ENCODE data around the gene AGBL4.

AGBL4 gene

GRCh38 chr1:48730164-48730910 is 1293.4 kb downstream of the AGBL4 start:
- CTCF ChIA-PET = no interaction called here
- H3K27ac ChIP-seq = no peak overlapping the region
- no peak for TF ChIP-seq CTCF (conservative IDR thresholded peaks at IDR 0.05; ENCODE audit: low read depth)
- no peak for DNase-seq (ENCODE audit: low spot score)
- POLR2A ChIA-PET (ENCODE audit: low non-redundant PET) = no interaction called here

- no peak for DNase-seq (ENCODE audit: low spot score)
- H3K27ac ChIP-seq = no peak overlapping the region
- POLR2A ChIA-PET (ENCODE audit: low non-redundant PET) = no interaction called here
- CTCF ChIA-PET = no interaction called here
- TF ChIP-seq CTCF (conservative IDR thresholded peaks at IDR 0.05; ENCODE audit: low read depth) = no peak
Observed at GRCh38 chr1:48728584-48728983, 1295.2 kb downstream of the AGBL4 start.

GRCh38 chr1:48726557-48727215 is 1297.1 kb downstream of the AGBL4 start:
- no peak for DNase-seq (ENCODE audit: low spot score)
- ChIA-PET CTCF (no interaction called here), POLR2A (ENCODE audit: low non-redundant PET) (no interaction called here)
- TF ChIP-seq CTCF (conservative IDR thresholded peaks at IDR 0.05; ENCODE audit: low read depth) = no peak
- H3K27ac ChIP-seq = no peak overlapping the region

GRCh38 chr1:48726139-48726538 is 1297.6 kb downstream of the AGBL4 start:
- DNase-seq (ENCODE audit: low spot score) = no peak
- CTCF ChIA-PET = no interaction called here
- POLR2A ChIA-PET (ENCODE audit: low non-redundant PET) = no interaction called here
- no peak overlapping the region for H3K27ac ChIP-seq
- TF ChIP-seq CTCF (conservative IDR thresholded peaks at IDR 0.05; ENCODE audit: low read depth) = no peak

GRCh38 chr1:48725341-48726046 is 1298.3 kb downstream of the AGBL4 start:
- ChIA-PET POLR2A (ENCODE audit: low non-redundant PET) (no interaction called here), CTCF (no interaction called here)
- no peak for DNase-seq (ENCODE audit: low spot score)
- H3K27ac ChIP-seq = no peak overlapping the region
- no peak for TF ChIP-seq CTCF (conservative IDR thresholded peaks at IDR 0.05; ENCODE audit: low read depth)

- no peak for DNase-seq (ENCODE audit: low spot score)
- ChIA-PET CTCF (no interaction called here), POLR2A (ENCODE audit: low non-redundant PET) (no interaction called here)
- no peak for TF ChIP-seq CTCF (conservative IDR thresholded peaks at IDR 0.05; ENCODE audit: low read depth)
- H3K27ac ChIP-seq = no peak overlapping the region
Observed at GRCh38 chr1:48720929-48721328, 1302.8 kb downstream of the AGBL4 start.

Measured in RWPE1 (cell line).